PC-9 (cell line): ENCODE data around the gene TTBK2. TPM values are rescaled to one million over a fixed set of nuclear protein-coding genes. Genes with fewer than 3 reads are reported as not detected.

Source experiments
- BruUV-seq: library from RNA; stranded (reverse); fragments of 400-500 nt; replicated peaks from 2 replicates; lab custom pipeline; 2021; lab: Mats Ljungman, UMichigan
- CTCF ChIA-PET: fragments of 300-600 bp; sonication (Branson Sonifier 250); formaldehyde crosslinking; loops from one replicate; lab custom pipeline; 2022; ENCODE audit warnings: antibody characterized with exemption; lab: Charles Lee
- POLR2A ChIA-PET: fragments of 300-600 bp; sonication (Branson Sonifier 250); formaldehyde crosslinking; loops from one replicate; lab custom pipeline; 2022; ENCODE audit warnings: antibody characterized with exemption; ENCODE audit not compliant: unreplicated experiment; lab: Charles Lee
- DNase-seq, 2 experiments: peaks; one replicate each; pipeline versions ENCODE4 v3.0.0 to v3.0.0-alpha.2; 2015 to 2022; ENCODE audit warnings: mixed read lengths in 1 of 2
- H2AFZ ChIP-seq: fragments of 200-600 bp; sonication (generic); 2 replicates; pipeline ENCODE4 v1.8.1; 2017; ENCODE audit warnings: antibody characterized with exemption
- H3F3A ChIP-seq: fragments of 200-600 bp; sonication (generic); 2 replicates; pipeline ENCODE4 v1.8.1; 2017; ENCODE audit warnings: antibody characterized with exemption, mild to moderate bottlenecking, low read depth; ENCODE audit not compliant: insufficient read depth
- H3K27ac ChIP-seq: fragments of 200-600 bp; sonication (generic); 2 replicates; pipeline ENCODE4 v1.6.1; 2016; ENCODE audit warnings: mixed run types
- H3K27me3 ChIP-seq: fragments of 200-600 bp; sonication (generic); 2 replicates; pipeline ENCODE4 v1.6.1; 2016; ENCODE audit warnings: low read depth, mixed run types; ENCODE audit not compliant: insufficient read depth
- H3K36me3 ChIP-seq: fragments of 200-600 bp; sonication (generic); 2 replicates; pipeline ENCODE4 v1.6.1; 2016; ENCODE audit warnings: low read depth, mixed run types
- H3K4me1 ChIP-seq: fragments of 200-600 bp; sonication (generic); replicated peaks from 2 replicates; pipeline ENCODE4 v1.6.1; 2016; ENCODE audit warnings: mixed run types; ENCODE audit not compliant: insufficient read depth
- H3K4me2 ChIP-seq: fragments of 200-600 bp; sonication (generic); 2 replicates; pipeline ENCODE4 v1.6.1; 2017; ENCODE audit warnings: mixed run types
- H3K4me3 ChIP-seq: fragments of 200-600 bp; sonication (generic); 2 replicates; pipeline ENCODE4 v1.6.1; 2016; ENCODE audit warnings: mixed run types
- H3K79me2 ChIP-seq: fragments of 200-600 bp; sonication (generic); 2 replicates; pipeline ENCODE4 v1.6.1; 2017; ENCODE audit warnings: low read depth, mixed run types
- H3K9me2 ChIP-seq: fragments of 200-600 bp; sonication (generic); 2 replicates; pipeline ENCODE4 v1.8.1; 2017; ENCODE audit warnings: mild to moderate bottlenecking; ENCODE audit not compliant: insufficient read depth
- H3K9me3 ChIP-seq: fragments of 200-600 bp; sonication (generic); 2 replicates; pipeline ENCODE4 v1.8.1; 2016; ENCODE audit warnings: low read depth; ENCODE audit not compliant: insufficient read depth
- H4K20me1 ChIP-seq: fragments of 200-600 bp; sonication (generic); 2 replicates; pipeline ENCODE4 v1.8.1; 2017; ENCODE audit not compliant: insufficient read depth
- CTCF ChIP-seq: fragments of 200-600 bp; sonication (generic); conservative IDR thresholded peaks from 2 replicates; pipeline ENCODE4 v1.6.1; 2017; ENCODE audit warnings: mixed run types, antibody characterized with exemption, mild to moderate bottlenecking, moderate library complexity
- EZH2 ChIP-seq: fragments of 200-600 bp; sonication (generic); IDR thresholded peaks from 2 replicates; pipeline ENCODE4 v1.8.0; 2017; ENCODE audit warnings: antibody characterized with exemption, low read depth
- intact Hi-C: fragments of 100-400 bp; cut with micrococcal nuclease; formaldehyde crosslinking; loops from one replicate; pipeline ENCODE4 v1.10.0; 2022; ENCODE audit not compliant: unreplicated experiment
- total RNA-seq: library from RNA; stranded (reverse); gene quantifications from 2 replicates; pipeline ENCODE4 v1.2.3, GENCODE V29; 2021

TTBK2 gene
- total RNA-seq, 1 experiment from 2014 or later, result 22.6 TPM

DNA sequence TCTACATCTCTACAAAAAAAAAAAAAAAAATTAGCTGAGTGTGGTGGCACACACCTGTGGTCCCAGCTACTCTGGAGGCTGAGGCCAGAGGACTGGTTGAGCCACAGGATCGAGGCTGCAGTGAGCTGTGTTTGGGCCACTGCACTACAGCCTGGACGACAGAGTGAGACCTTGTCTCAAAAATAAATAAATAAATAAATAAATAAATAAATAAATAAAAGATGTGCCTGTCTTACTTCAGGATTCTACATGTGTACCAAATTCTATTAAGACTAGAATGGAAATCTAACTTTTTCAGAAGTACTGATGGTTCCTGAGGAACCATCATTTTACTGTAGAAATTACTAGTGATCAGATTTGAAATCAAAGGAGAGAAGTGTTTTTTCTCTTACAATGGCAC, 51.9 kb downstream of the TTBK2 start:
- no TSS peak for BruUV-seq
- no peak overlapping the region for H3K27ac ChIP-seq
- H3K9me2 ChIP-seq, result no peaks in the 10 kb centered on the region
- no peak overlapping the region for H3K4me2 ChIP-seq
- no peaks in the 10 kb centered on the region for H3F3A ChIP-seq
- no peaks in the 10 kb centered on the region for H3K36me3 ChIP-seq
- no peak overlapping the region for H2AFZ ChIP-seq
- intact Hi-C loops, result no loop called here
- no peaks in the 10 kb centered on the region for H3K27me3 ChIP-seq
- ChIA-PET POLR2A (interaction anchor here (0.7 kb wide), 1 partner anchor 143 kb away, joined by 3 read pairs; no protein-coding TSS in a partner anchor), CTCF (no interaction called here)
- H3K9me3 ChIP-seq, result no peaks in the 10 kb centered on the region
- H4K20me1 ChIP-seq, result no peaks in the 10 kb centered on the region
- no peak overlapping the region for H3K4me3 ChIP-seq
- TF ChIP-seq EZH2, result no peak
- no peak for TF ChIP-seq CTCF
- no peaks in the 10 kb centered on the region for H3K79me2 ChIP-seq
- no peak for DNase-seq
- H3K4me1 ChIP-seq, result no peaks in the 10 kb centered on the region

DNA sequence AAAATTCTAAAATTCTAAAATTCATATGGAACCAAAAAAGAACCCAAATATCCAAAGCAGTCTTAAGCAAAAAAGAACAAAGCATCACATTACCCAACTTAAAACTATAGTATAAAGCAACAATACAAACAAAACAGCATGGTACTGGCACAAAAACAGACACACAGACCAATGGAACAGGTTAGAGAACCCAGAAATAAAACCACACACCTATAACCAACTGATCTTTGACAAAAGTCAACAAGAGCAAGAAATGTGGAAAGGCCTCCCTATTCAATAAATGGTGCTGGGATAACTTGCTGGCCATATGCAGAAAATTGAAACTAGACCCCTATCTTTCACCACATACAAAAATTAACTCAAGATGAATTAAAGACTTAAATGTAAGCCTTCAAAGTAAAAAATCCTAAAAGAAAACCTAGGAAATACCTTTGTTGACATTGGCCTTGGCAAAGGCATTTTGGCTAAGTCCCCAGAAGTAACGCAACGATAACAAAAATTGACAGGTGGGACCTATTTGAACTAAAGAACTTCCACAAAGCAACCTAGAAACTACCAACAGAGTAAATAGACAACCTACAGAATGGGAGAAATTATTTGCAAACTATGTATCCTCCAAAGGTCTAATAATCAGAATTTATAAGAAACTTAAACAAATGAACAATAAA, 56.9 kb downstream of the TTBK2 start:
- BruUV-seq, result no TSS peak
- intact Hi-C loops, result no loop called here

More for the DNA sequence above, 56.9 kb downstream of the TTBK2 start:
- DNase-seq, result no peak
- no peaks in the 10 kb centered on the region for H4K20me1 ChIP-seq
- H3K79me2 ChIP-seq, result no peaks in the 10 kb centered on the region
- H3F3A ChIP-seq, result peaks cover 10% of the 10 kb centered on the region; the same call in 1 of the 2 replicates
- H3K4me3 ChIP-seq, result no peak overlapping the region
- H3K9me3 ChIP-seq, result no peaks in the 10 kb centered on the region
- no peak overlapping the region for H2AFZ ChIP-seq
- ChIA-PET POLR2A (no interaction called here), CTCF (no interaction called here)
- H3K36me3 ChIP-seq, result no peaks in the 10 kb centered on the region
- H3K27me3 ChIP-seq, result no peaks in the 10 kb centered on the region
- no peak overlapping the region for H3K4me2 ChIP-seq
- H3K4me1 ChIP-seq, result peaks cover 19% of the 10 kb centered on the region
- TF ChIP-seq CTCF, result no peak
- no peak for TF ChIP-seq EZH2
- H3K9me2 ChIP-seq, result no peaks in the 10 kb centered on the region
- no peak overlapping the region for H3K27ac ChIP-seq
